ENCODE data around the gene IFITM2.
"Not testable (repeated sequence)": the region's sequence is repeated elsewhere in the genome, so short reads cannot be mapped to it uniquely, and the experiment has no call there.

IFITM2 gene

DNA sequence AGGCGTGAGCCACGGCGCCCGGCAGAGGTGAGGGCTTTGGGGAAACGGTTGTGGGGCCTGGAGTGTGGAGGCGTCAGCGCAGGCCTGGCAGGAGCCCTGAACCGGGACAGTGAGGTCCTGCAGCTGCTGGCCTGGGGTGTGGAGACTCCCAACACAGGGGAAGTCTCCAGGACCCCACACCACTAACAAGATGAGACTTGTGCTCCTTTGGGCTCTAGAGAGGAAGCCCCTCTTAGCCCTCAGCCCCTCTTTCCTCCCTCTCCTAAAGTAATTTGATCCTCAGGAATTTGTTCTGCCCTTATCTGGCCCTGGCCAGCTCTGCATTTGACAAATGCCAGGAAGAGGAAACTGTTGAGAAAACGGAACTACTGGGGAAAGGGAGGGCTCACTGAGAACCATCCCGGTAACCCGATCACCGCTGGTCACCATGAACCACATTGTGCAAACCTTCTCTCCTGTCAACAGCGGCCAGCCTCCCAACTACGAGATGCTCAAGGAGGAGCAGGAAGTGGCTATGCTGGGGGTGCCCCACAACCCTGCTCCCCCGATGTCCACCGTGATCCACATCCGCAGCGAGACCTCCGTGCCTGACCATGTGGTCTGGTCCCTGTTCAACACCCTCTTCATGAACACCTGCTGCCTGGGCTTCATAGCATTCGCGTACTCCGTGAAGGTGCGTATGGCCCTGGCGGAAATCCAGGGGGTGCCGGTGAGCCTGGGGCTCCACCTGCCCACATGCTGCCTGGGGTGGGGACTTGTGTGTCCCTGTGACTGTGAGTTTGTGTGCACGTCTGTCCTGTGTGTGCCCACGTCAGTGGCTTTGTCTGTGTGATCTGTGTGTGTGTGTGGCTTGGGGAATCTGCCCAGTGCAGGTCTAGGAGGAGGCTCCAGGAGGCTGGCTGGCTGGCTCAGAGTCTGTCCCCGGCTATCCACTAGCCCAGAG, at the start of gene IFITM2:
IFITM2 (plus strand) TSS at position 51 of the 943 bp plus-strand sequence; CDS start at position 428, 377 bp downstream.
- not testable (repeated sequence) for DNase-seq

GRCh38 chr11:259413-259812, 48.2 kb upstream of the IFITM2 start:
- no peak for DNase-seq

GRCh38 chr11:261624-262023, 46.0 kb upstream of the IFITM2 start:
- DNase-seq = no peak

- no peak for DNase-seq
These were observed 40.8 kb upstream of the IFITM2 start for GRCh38 chr11:266676-267439.

GRCh38 chr11:267491-267994, 40.1 kb upstream of the IFITM2 start:
- DNase-seq = no peak

DNA sequence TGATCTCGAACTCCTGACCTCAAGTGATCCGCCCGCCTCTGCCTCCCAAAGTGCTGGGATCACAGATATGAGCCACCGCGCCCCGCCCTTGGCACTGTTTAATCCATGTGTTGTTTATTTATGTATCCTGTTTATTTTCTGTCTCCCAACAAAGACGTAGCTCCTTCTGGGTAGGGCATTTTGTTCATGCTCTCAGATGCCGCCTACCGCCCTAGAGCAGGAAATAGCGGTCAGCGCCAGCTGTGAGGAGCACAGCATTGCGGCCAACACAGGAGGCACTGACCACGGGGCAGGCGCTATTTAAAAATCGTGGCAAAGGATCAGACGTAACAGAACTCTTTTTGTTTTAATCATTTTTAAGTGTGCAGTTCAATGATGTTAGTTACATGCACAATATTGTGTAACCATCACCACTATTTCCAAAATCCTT, 38.9 kb upstream of the IFITM2 start:
- DNase-seq = not testable (repeated sequence)

- DNase-seq = no peak
These were observed 38.3 kb upstream of the IFITM2 start for GRCh38 chr11:269146-269890.

DNA sequence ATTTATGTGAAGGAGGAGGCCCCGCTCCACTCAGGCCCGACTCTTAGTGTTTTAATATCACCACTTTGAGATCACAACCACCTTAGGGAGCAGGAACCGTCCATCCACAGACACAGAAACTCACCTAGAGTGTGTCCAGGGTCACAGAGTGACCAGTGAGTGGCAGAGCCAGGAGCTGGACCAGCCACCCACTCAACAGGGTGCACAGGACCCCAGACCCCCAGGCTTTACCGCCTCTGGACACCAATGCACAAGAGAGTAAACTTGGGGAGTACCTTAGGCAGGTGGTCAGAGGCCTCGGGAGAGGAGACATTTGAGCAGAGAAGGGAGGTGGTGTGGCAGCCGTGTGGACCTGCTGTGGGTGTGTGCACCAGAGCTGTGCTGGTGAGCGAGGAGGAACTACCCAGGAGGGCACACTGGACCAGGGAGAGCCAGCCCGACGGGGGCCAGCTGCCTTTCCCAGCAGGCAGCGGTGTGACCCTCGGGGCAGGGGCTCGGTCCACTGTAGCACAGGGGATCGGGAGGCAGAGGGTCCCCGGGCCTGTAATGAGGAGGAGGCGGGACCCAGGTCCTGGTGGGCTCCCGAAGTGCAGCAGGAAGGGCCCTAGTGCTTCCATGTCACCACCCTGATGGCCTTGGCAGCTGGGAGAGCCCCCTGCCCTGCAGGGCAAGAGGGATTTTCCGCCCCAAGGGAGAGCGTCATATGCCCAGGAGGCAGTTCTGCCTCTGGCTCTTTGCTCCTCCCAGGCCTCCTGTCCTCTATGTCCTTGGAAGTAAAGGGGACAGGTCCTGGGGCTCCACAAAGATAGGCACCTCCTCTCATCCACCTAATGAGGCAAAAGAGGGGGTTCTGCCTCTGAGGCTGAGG, 36.9 kb upstream of the IFITM2 start:
- DNase-seq = no peak

- no peak for DNase-seq
These were observed 36.3 kb upstream of the IFITM2 start for GRCh38 chr11:271319-271715.

DNA sequence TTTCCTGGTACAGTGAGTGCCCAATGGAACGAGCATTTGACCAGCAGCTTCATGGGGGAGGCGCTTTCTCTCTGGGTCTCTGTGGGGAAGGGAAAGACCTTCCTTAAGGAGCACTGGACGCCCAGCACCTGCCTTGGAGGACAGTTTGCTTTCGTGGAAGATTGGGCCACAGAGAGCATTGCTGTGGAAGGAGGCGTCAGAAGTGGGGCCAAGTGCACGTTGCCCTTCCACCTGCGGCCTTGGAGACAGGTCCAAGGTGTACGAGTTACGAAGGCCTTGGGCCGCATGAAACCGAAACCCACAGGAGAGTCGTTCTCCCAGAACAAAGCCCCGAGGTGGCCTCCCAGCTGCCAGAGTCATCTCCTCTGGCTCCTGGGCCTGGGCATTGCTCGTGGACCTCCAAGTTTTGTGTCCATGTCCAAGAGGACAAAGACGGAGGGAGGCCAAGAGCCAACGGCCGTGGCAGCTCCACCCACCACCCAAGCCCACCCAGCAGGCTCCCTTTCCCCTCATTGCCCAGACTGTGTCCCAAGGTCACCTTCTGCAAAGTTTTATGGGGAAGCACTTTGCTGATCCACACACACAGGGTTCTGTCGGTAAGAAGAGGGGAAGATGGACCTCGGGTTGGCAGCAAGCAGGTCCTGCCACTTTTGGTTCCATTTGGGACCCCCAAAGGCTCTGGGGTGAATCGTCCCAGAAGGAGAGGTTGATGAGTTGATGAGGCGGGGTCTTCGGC, 35.3 kb upstream of the IFITM2 start:
- DNase-seq = no peak

DNA sequence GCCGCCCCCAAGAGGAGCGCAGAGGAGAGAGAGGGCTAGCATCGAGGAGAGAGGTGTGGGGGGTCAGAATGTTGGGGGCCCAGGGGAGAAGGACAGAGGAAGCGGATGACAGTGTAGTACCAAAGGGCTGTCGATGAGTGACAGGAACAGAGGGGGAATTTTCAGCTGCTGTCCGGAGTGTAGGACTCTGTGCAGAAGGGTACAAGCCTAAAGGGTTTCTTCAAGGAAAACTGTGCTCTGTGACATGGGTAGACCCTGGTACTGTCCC, 34.8 kb upstream of the IFITM2 start:
- no peak for DNase-seq

- no peak for DNase-seq
These were observed 31.4 kb upstream of the IFITM2 start for GRCh38 chr11:276219-276618.

GRCh38 chr11:278001-278951, 29.3 kb upstream of the IFITM2 start, which contains the start of gene NLRP6:
NLRP6 (plus strand) TSS chr11:278407; CDS start chr11:278570, 163 bp downstream.
- DNase-seq = no peak

DNA sequence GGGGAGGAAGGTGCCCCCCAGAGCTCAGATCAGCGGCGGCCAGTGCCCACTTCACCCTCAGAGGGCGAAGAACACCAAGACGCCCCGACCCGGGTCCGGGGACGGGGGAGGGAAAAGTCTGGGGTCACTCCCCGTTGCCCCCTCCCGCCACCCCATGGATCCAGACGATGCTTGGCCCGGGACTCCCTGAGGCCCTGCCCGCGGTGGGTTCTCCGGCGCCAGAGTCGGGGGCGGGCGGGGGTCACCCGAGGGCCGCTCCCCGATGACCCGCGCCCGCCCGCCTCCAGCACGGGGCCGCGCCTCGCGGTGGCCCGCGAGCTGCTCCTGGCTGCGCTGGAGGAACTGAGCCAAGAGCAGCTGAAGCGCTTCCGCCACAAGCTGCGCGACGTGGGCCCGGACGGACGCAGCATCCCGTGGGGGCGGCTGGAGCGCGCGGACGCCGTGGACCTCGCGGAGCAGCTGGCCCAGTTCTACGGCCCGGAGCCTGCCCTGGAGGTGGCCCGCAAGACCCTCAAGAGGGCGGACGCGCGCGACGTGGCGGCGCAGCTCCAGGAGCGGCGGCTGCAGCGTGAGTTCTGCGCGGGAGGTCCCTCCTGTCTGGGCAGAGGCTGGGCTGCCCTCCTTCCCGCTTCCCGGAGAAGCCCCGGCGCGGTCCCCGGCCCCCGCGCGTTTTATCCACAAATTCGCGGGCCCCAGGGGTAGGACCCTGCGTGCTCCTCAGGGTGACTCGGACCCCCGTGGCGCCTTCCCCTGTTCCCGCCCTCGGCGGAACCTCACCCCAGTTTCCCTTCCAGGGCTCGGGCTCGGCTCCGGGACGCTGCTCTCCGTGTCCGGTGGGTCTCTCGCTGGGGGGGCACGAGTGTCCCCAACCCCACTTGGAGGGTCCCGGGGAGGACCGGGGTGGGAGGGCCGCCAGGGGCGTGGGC, 28.3 kb upstream of the IFITM2 start:
- DNase-seq = no peak

GRCh38 chr11:279966-280705, 27.5 kb upstream of the IFITM2 start:
- DNase-seq = peak; percentile 1

- no peak for DNase-seq
These were observed 26.7 kb upstream of the IFITM2 start for GRCh38 chr11:280706-281485.

- no peak for DNase-seq
These were observed 26.0 kb upstream of the IFITM2 start for GRCh38 chr11:281486-282161.
